HepG2 (cell line): ENCODE measurements around the gene C3orf70. TPM values are rescaled to one million over a fixed set of nuclear protein-coding genes. Genes with fewer than 3 reads are reported as not detected.

ENCODE experiments used
- ATAC-seq: fragments of 200-7000 bp; cut with Tn5 transposase; 3 replicates; pipeline ENCODE4 v1.9.1; 2020; ENCODE audit warnings: mild to moderate bottlenecking, moderate library complexity
- BruUV-seq: library from RNA; stranded (reverse); fragments of 400-500 nt; replicated peaks from 2 replicates; lab custom pipeline; 2021; lab: Mats Ljungman, UMichigan
- CTCF ChIA-PET: fragments of 300-600 bp; formaldehyde crosslinking; extraction: SDS; loops from one replicate; lab custom pipeline; 2021; ENCODE audit warnings: low total read pairs, inconsistent platforms, low intra/inter-chr PET ratio; lab: Yijun Ruan, JAX
- POLR2A ChIA-PET: fragments of 350-600 bp; sonication (Branson Sonifier 250); formaldehyde crosslinking; loops from one replicate; lab custom pipeline; 2020; ENCODE audit warnings: antibody characterized with exemption, inconsistent platforms; lab: Yijun Ruan, JAX
- DNase-seq: peaks from one replicate; pipeline ENCODE4 v3.0.0-alpha.2; 2015; ENCODE audit warnings: low spot score
- FAIRE-seq: peaks from 3 replicates; lab custom pipeline; 2011; peaks lifted over from hg19 to GRCh38; lab: Jason Lieb, UNC
- H2AFZ ChIP-seq: one replicate; pipeline ENCODE4 v1.6.1; 2011; ENCODE audit warnings: low read length, inconsistent platforms
- H3K27ac ChIP-seq: fragments of 300-600 bp; 3 replicates; pipeline ENCODE4 v1.8.0; 2011; ENCODE audit warnings: mixed run types, mild to moderate bottlenecking, mixed read lengths, low read length, inconsistent platforms; ENCODE audit not compliant: insufficient read depth; ENCODE audit errors: extremely low read length
- H3K27me3 ChIP-seq, 2 experiments: fragments of 200-600 bp in 1 of 2; 2 replicates in 1 of 2; 3 replicates in 1 of 2; pipeline versions ENCODE4 v1.6.0 to v1.8.0; 2011; ENCODE audit warnings: low read length in 2 of 2, mild to moderate bottlenecking in 2 of 2, moderate library complexity in 2 of 2, inconsistent platforms in 1 of 2; ENCODE audit not compliant: insufficient read depth in 2 of 2, control insufficient read depth in 1 of 2
- H3K36me3 ChIP-seq, 2 experiments: fragments of 200-600 bp in 1 of 2; replicated peaks in 1 of 2; 2 replicates in 1 of 2; 3 replicates in 1 of 2; pipeline versions ENCODE4 v1.5.1 to v1.8.0; 2011; ENCODE audit warnings: low read length in 2 of 2, inconsistent platforms in 1 of 2; ENCODE audit not compliant: insufficient read depth in 2 of 2, control insufficient read depth in 1 of 2
- H3K4me1 ChIP-seq: 2 replicates; pipeline ENCODE4 v1.5.1; 2012; ENCODE audit warnings: low read length, inconsistent platforms; ENCODE audit not compliant: insufficient read depth
- H3K4me2 ChIP-seq: 2 replicates; pipeline ENCODE4 v1.6.0; 2011; ENCODE audit warnings: low read depth, low read length, inconsistent platforms
- H3K4me3 ChIP-seq, 3 experiments: fragments of 200-600 bp in 1 of 3; sonication (generic), shearing (Covaris generic) in 1 of 3; replicated peaks in 1 of 3; 2 replicates each; pipeline ENCODE4 v1.5.1; 2011 to 2016; ENCODE audit warnings: low read length in 3 of 3, inconsistent platforms in 2 of 3, low read depth in 2 of 3, mild to moderate bottlenecking in 2 of 3, control low read depth in 1 of 3, mixed read lengths in 1 of 3; ENCODE audit not compliant: insufficient read depth in 1 of 3
- H3K79me2 ChIP-seq: one replicate; pipeline ENCODE4 v1.6.1; 2011; ENCODE audit warnings: low read length, inconsistent platforms; ENCODE audit not compliant: insufficient read depth
- H3K9ac ChIP-seq: 2 replicates; pipeline ENCODE4 v1.6.0; 2011; ENCODE audit warnings: mild to moderate bottlenecking, low read depth, low read length, inconsistent platforms; ENCODE audit not compliant: insufficient read depth
- H3K9me3 ChIP-seq: 2 replicates; pipeline ENCODE4 v1.5.1; 2012; ENCODE audit warnings: mild to moderate bottlenecking, low read length
- H4K20me1 ChIP-seq: 2 replicates; pipeline ENCODE4 v1.6.0; 2011; ENCODE audit warnings: inconsistent platforms, mild to moderate bottlenecking, low read length, moderate library complexity; ENCODE audit not compliant: insufficient read depth
- ARHGAP35 ChIP-seq: sonication (generic); formaldehyde crosslinking; IDR thresholded peaks from 2 replicates; pipeline ENCODE4 v1.9.0; 2022; ENCODE audit warnings: mild to moderate bottlenecking, inconsistent platforms, moderate library complexity, missing genetic modification reagents, borderline replicate concordance
- ATM ChIP-seq: fragments of 450-650 bp; IDR thresholded peaks from 2 replicates; pipeline ENCODE4 v1.7.1; 2017; ENCODE audit warnings: mild to moderate bottlenecking, borderline replicate concordance
- ESRRA ChIP-seq: sonication (generic); formaldehyde crosslinking; IDR thresholded peaks from 2 replicates; pipeline ENCODE4 v1.5.1; 2020; ENCODE audit warnings: mild to moderate bottlenecking, low read depth, missing genetic modification reagents
- FOXO1 ChIP-seq: sonication (generic); formaldehyde crosslinking; IDR thresholded peaks from 2 replicates; pipeline ENCODE4 v1.4.0; 2020; ENCODE audit warnings: missing genetic modification reagents
- GFI1 ChIP-seq: sonication (generic); formaldehyde crosslinking; IDR thresholded peaks from 2 replicates; pipeline ENCODE4 v1.5.0; 2020; ENCODE audit warnings: missing genetic modification reagents, mild to moderate bottlenecking, borderline replicate concordance
- HCFC1 ChIP-seq: fragments of 150-350 bp; IDR thresholded peaks from 2 replicates; pipeline ENCODE4 v1.6.1; 2014; ENCODE audit warnings: low read depth, low read length
- KAT8 ChIP-seq: IDR thresholded peaks from 2 replicates; pipeline ENCODE4 v1.6.1; 2016; ENCODE audit warnings: missing genetic modification reagents, missing compliant biosample characterization
- MAFK ChIP-seq, 2 experiments: IDR thresholded peaks in 1 of 2; conservative IDR thresholded peaks in 1 of 2; 2 replicates each; pipeline ENCODE4 v1.6.1; 2011; ENCODE audit warnings: improper control_type of control experiment in 2 of 2, low read length in 2 of 2
- MNT ChIP-seq: fragments of 450-650 bp; IDR thresholded peaks from 2 replicates; pipeline ENCODE4 v1.6.1; 2016
- MTA3 ChIP-seq: sonication (generic); formaldehyde crosslinking; IDR thresholded peaks from 2 replicates; pipeline ENCODE4 v1.4.0; 2020; ENCODE audit warnings: missing genetic modification reagents
- PBX3 ChIP-seq: sonication (generic); formaldehyde crosslinking; IDR thresholded peaks from 2 replicates; pipeline ENCODE4 v1.8.1; 2023; ENCODE audit warnings: missing genetic modification reagents, inconsistent platforms, borderline replicate concordance
- REST ChIP-seq, 2 experiments: IDR thresholded peaks; 2 replicates each; pipeline ENCODE4 v1.6.1; 2011 to 2012; ENCODE audit warnings: low read length in 2 of 2, borderline replicate concordance in 1 of 2, low read depth in 1 of 2, mild to moderate bottlenecking in 1 of 2, moderate library complexity in 1 of 2
- SSRP1 ChIP-seq: IDR thresholded peaks from 2 replicates; pipeline ENCODE4 v1.6.1; 2016; ENCODE audit warnings: control low read depth
- U2AF2 ChIP-seq: fragments of 200-400 bp; formaldehyde crosslinking; IDR thresholded peaks from 2 replicates; pipeline ENCODE4 v1.6.1; 2017; ENCODE audit warnings: low read depth, mild to moderate bottlenecking, low read length
- ZHX1 ChIP-seq: sonication (generic); formaldehyde crosslinking; IDR thresholded peaks from 2 replicates; pipeline ENCODE4 v1.8.1; 2022; ENCODE audit warnings: low read depth, mild to moderate bottlenecking, missing genetic modification reagents
- ZNF263 ChIP-seq: sonication (generic); formaldehyde crosslinking; IDR thresholded peaks from 2 replicates; pipeline ENCODE4 v1.4.0; 2020; ENCODE audit warnings: missing genetic modification reagents
- ZNF749 ChIP-seq: sonication (generic); formaldehyde crosslinking; IDR thresholded peaks from 2 replicates; pipeline ENCODE4 v1.8.0; 2022; ENCODE audit warnings: mild to moderate bottlenecking, missing genetic modification reagents, moderate library complexity, borderline replicate concordance
- WGBS: methylation state at CpG from one replicate; pipeline ENCODE4 v1.1.6; 2017; ENCODE audit warnings: low lambda C conversion rate; 5-methylcytosine and 5-hydroxymethylcytosine counted together
- in situ Hi-C: cut with HindIII; loops from 2 replicates; pipeline ENCODE4 v1.10.0; 2017; ENCODE audit warnings: low pct_unique_long_range_greater_than_20kb; ENCODE audit not compliant: extremely low pct_ligation_motif_present
- intact Hi-C: fragments of 100-400 bp; cut with micrococcal nuclease; formaldehyde crosslinking; loops from one replicate; pipeline ENCODE4 v1.10.0; 2022; ENCODE audit not compliant: unreplicated experiment
- polyA plus RNA-seq, 8 experiments: library from polyadenylated mRNA; depleted of rRNA in 3 of 8; stranded (reverse) in 7 of 8; unstranded in 1 of 8; fragments of >200 nt; fragmentation: Illumina TruSeq in 4 of 8; extraction: Trizol in 4 of 8; gene quantifications; 2 replicates each; pipeline versions ENCODE4 v1.2.1 to v1.2.3, GENCODE V29; 2011 to 2016; ENCODE audit warnings: low read depth in 4 of 8, missing spikeins in 1 of 8, mixed read lengths in 1 of 8; ENCODE audit not compliant: insufficient read depth in 1 of 8
- total RNA-seq, 5 experiments: library from RNA; depleted of rRNA; stranded (reverse); fragments of >200 nt; fragmentation: Illumina TruSeq; extraction: Trizol; gene quantifications; 2 replicates each; pipeline ENCODE4 v1.2.3, GENCODE V29; 2016; ENCODE audit warnings: low read depth in 1 of 5

Gene C3orf70
- total and polyA plus RNA-seq, 2 of the 13 experiments (the other 11 are each of a cell fraction or from before 2014, with no cell fraction given), result 0.79 to 2.4 TPM

DNA sequence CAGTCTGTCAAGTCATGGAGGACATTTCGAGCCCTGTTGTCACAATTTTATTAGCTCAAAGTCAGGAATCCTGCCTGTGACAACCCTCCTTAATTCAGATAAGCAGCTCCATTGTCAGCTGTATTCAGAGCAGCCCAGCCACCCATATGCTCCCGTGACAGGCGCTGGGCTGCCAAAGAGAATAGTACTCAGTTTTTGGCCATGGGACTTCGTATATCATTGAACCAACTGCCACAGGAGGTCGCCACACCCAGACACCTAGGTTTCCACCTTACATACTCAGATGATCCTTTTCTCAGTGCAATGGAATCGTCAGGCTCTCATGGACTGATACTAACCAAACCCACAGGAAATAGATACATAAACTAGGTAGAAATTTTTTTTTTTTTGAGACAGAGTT is 100.2 kb downstream of the C3orf70 start:
- Histone ChIP-seq H3K9me3 (no peaks in the 10 kb centered on the region), H4K20me1 (no peaks in the 10 kb centered on the region), H3K27me3 (no peaks in the 10 kb centered on the region), H3K4me2 (no peak overlapping the region), H3K9ac (no peak overlapping the region), H3K4me1 (no peaks in the 10 kb centered on the region), H3K36me3 (peaks cover 11 to 28% of the 10 kb centered on the region in 2 experiments; a peak in 4 of 5 replicates), H2AFZ (no peak overlapping the region), H3K79me2 (no peaks in the 10 kb centered on the region), H3K4me3 (no peak overlapping the region), H3K27ac (no peak overlapping the region)
- ATAC-seq (no peak), DNase-seq (no peak), FAIRE-seq (no peak)
- POLR2A ChIA-PET, result no interaction called here
- CTCF ChIA-PET, result no interaction called here
- BruUV-seq, result no TSS peak
- intact Hi-C loops (no loop called here), in situ Hi-C loops (no loop called here)
- 96% methylated on average over 6 of the region's 6 CpGs for WGBS
- TF ChIP-seq MNT (no peak), MAFK (conservative IDR thresholded peaks at IDR 0.05 in 1 of 2, IDR thresholded peaks at IDR 0.05 in 1 of 2; ENCODE audit: low read length in 2 of 2) (no peak), ARHGAP35 (CRISPR knock-in tag) (no peak), ATM (no peak), U2AF2 (no peak), GFI1 (CRISPR knock-in tag) (no peak), SSRP1 (CRISPR knock-in tag) (no peak), ZNF263 (CRISPR knock-in tag) (no peak), MTA3 (CRISPR knock-in tag) (no peak), PBX3 (no peak), FOXO1 (CRISPR knock-in tag) (no peak), KAT8 (CRISPR knock-in tag) (no peak), HCFC1 (no peak), ZHX1 (CRISPR knock-in tag) (no peak), ESRRA (CRISPR knock-in tag) (no peak), REST (IDR thresholded peaks at IDR 0.05; ENCODE audit: borderline replicate concordance in 1 of 2, low read depth in 1 of 2, low read length in 2 of 2) (no peak), ZNF749 (CRISPR knock-in tag) (no peak)
